NCI-H1694 treated with DMSO at 0.1 percent for 48 hours (cell line): Measurements from ENCODE around the gene CCDC9B.
A peak's percentile ranks its signal among the peaks of the same experiment; 100 is the strongest.

Source experiments
- DNase-seq: peaks from one replicate; lab custom pipeline; 2025; lab: John Stamatoyannopoulos, UW

Gene CCDC9B

GRCh38 chr15:40309344-40309862 is 31.3 kb downstream of the CCDC9B start:
- DNase-seq = no peak

GRCh38 chr15:40307421-40308211 is 33.1 kb downstream of the CCDC9B start, which contains the start of gene PLCB2:
TSS of gene PLCB2 (minus strand) at chr15:40307935. CDS start at chr15:40307672, 263 bp downstream.
- peak; percentile 12 for DNase-seq

GRCh38 chr15:40306908-40307307 is 33.8 kb downstream of the CCDC9B start:
- DNase-seq = no peak

GRCh38 chr15:40306371-40306770 is 34.4 kb downstream of the CCDC9B start:
- no peak for DNase-seq

GRCh38 chr15:40305281-40305680 is 35.5 kb downstream of the CCDC9B start:
- DNase-seq = no peak

GRCh38 chr15:40303576-40303975 is 37.2 kb downstream of the CCDC9B start:
- no peak for DNase-seq

GRCh38 chr15:40302981-40303380 is 37.8 kb downstream of the CCDC9B start:
- DNase-seq = no peak

GRCh38 chr15:40302288-40302886 is 38.4 kb downstream of the CCDC9B start:
- no peak for DNase-seq

- DNase-seq = no peak
These were observed 39.1 kb downstream of the CCDC9B start for GRCh38 chr15:40301467-40302179.

GRCh38 chr15:40300771-40301170 is 40.0 kb downstream of the CCDC9B start:
- no peak for DNase-seq

- DNase-seq = no peak
These were observed 40.4 kb downstream of the CCDC9B start for GRCh38 chr15:40300367-40300766.

- no peak for DNase-seq
These were observed 42.4 kb downstream of the CCDC9B start for GRCh38 chr15:40298216-40298935.

GRCh38 chr15:40297356-40297755 is 43.4 kb downstream of the CCDC9B start:
- no peak for DNase-seq

GRCh38 chr15:40296561-40297230 is 44.0 kb downstream of the CCDC9B start:
- no peak for DNase-seq

- DNase-seq = no peak
These were observed 44.7 kb downstream of the CCDC9B start for GRCh38 chr15:40295877-40296560.

- DNase-seq = no peak
These were observed 45.4 kb downstream of the CCDC9B start for GRCh38 chr15:40295297-40295696.

- DNase-seq = no peak
These were observed 46.5 kb downstream of the CCDC9B start for GRCh38 chr15:40293905-40294895.

- DNase-seq = no peak
These were observed 47.7 kb downstream of the CCDC9B start for GRCh38 chr15:40293006-40293405.

GRCh38 chr15:40292246-40292645 is 48.5 kb downstream of the CCDC9B start:
- no peak for DNase-seq
